Measurements from ENCODE around the gene ETS2.
A peak's percentile ranks its signal among the peaks of the same experiment; 100 is the strongest.

Gene ETS2

DNA sequence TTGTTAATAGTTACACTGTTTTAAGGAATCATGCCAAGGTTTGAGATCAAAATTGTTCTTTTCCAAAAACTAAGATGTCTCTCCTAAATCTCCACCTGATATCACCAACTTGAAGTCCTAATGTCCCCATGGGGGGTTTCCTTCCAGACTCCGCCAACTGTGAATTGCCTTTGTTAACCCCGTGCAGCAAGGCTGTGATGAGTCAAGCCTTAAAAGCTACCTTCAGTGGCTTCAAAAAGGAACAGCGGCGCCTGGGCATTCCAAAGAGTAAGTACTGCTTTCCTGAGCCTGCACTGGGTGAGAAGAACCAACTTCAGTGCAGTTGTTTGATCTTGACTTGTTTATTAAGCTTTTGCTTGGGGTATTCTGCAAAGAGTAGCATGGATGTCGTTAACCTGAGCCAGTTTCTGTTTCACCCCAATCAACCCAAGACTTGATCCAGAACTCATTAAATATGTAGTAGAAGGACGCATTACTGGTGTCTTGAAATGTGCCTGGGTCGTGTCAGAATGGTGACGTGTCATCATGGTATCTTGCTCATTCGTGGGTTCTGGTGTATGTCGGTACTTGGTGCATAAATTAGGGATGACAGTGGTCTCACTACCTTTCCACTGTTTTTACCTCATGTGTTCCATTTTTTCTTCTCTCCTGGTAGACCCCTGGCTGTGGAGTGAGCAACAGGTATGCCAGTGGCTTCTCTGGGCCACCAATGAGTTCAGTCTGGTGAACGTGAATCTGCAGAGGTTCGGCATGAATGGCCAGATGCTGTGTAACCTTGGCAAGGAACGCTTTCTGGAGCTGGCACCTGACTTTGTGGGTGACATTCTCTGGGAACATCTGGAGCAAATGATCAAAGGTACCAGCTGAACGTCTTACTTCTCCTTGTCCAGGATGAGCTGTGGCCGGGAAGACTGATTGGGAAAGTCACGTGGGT, 8.7 kb downstream of the ETS2 start:
- no peak for TF ChIP-seq CTCF (conservative IDR thresholded peaks at IDR 0.05; ENCODE audit: low read depth)
- no peak for DNase-seq (ENCODE audit: low spot score)
- H3K27ac ChIP-seq: peak overlapping the region; percentile 67
- POLR2A ChIA-PET (ENCODE audit: low non-redundant PET): no interaction called here
- CTCF ChIA-PET: no interaction called here

DNA sequence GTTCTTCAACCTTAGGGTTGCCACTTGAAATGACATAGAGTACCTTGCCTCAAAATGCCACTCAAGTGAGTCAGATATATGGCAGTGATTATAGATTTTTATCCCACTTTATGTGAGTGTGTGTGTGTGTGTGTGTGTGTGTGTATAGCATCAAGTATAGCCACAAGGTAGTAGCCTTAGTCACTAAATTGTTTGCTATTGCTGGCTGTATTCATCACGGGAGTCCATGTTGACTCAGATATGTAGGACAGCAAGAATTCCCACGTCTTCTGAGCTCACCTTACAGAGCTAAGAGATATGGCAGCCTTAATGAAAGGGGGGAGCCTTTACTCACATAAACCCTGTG, 9.3 kb downstream of the ETS2 start:
- no peak for DNase-seq (ENCODE audit: low spot score)
- ChIA-PET CTCF (interaction anchor here (0.5 kb wide), 1 partner anchor 360 kb away, joined by 5 read pairs; no protein-coding TSS in a partner anchor), POLR2A (ENCODE audit: low non-redundant PET) (no interaction called here)
- peak overlapping the region; percentile 67 for H3K27ac ChIP-seq
- no peak for TF ChIP-seq CTCF (conservative IDR thresholded peaks at IDR 0.05; ENCODE audit: low read depth)

GRCh38 chr21:38816400-38816977, 10.8 kb downstream of the ETS2 start:
- POLR2A ChIA-PET (ENCODE audit: low non-redundant PET): no interaction called here
- no peak for TF ChIP-seq CTCF (conservative IDR thresholded peaks at IDR 0.05; ENCODE audit: low read depth)
- no peak for DNase-seq (ENCODE audit: low spot score)
- H3K27ac ChIP-seq: 0 out of 2 replicates have a peak overlapping the region, but pooled peaks have one; percentile 30
- CTCF ChIA-PET: interaction anchor here (0.5 to 1.5 kb wide), 2 partner anchors 65 to 309 kb away, joined by 3 read pairs; no protein-coding TSS in a partner anchor

DNA sequence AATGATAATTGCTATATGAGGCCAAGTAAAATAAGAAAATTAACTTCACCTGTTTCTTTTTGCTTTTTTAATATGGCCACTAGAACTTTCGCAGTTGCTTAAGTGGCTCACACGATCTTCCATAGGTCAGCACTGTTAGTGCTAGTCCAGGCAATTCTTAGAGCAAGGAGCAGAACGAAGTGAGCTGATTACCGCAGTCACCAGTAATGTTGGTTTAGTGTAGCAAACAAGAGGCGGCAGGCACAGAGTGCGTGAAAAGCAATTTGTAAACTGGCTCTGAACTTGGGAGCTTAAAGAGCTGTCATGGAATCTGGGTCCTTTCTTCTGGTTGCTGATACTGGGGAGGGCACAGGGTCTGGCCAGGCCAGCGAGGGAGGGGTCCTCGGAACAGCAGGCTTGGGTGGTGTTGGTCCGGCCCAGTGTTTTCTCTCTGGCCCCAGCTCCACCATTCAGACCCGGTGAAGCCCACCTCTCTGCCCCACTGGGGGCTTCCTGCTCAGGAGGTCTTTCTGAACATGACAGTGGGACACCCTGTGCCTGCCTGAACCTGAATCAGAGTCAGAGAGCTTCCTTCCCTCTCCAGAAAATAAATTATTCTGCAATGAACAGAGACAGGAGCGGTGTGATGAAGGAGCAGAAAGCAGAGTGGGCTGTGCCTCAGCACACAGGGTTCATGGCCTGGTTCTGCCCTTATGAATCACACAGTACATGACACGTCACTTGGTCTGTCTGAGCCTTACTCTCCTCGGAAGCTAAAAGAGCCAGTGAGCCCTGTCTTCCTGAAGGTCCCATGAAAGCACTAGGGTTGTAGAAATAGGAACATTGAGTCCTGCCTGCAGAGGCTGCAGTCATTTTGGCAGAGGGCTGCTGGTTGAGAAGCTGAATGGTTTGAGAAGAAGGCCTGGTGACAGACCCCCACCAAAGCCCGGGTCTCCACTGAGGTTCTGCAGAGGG, 11.9 kb downstream of the ETS2 start:
- H3K27ac ChIP-seq: peak overlapping the region; percentile 77
- TF ChIP-seq CTCF (conservative IDR thresholded peaks at IDR 0.05; ENCODE audit: low read depth): no peak
- peak; percentile 72 for DNase-seq (ENCODE audit: low spot score)
- POLR2A ChIA-PET (ENCODE audit: low non-redundant PET): interaction anchor here (1.0 kb wide), 1 partner anchor 12 kb away, joined by 3 read pairs; the partner anchor contains the start of gene ETS2
- CTCF ChIA-PET: interaction anchor here (1.5 kb wide), 1 partner anchor 308 kb away, joined by 3 read pairs; no protein-coding TSS in a partner anchor

GRCh38 chr21:38818325-38818723, 12.6 kb downstream of the ETS2 start:
- CTCF ChIA-PET: no interaction called here
- no peak for DNase-seq (ENCODE audit: low spot score)
- peak overlapping the region; percentile 77 for H3K27ac ChIP-seq
- POLR2A ChIA-PET (ENCODE audit: low non-redundant PET): interaction anchor here (1.0 kb wide), 1 partner anchor 13 kb away, joined by 3 read pairs; the partner anchor contains the start of gene ETS2
- no peak for TF ChIP-seq CTCF (conservative IDR thresholded peaks at IDR 0.05; ENCODE audit: low read depth)
